ENCODE data around the gene MYO16. TPM values are rescaled to one million over a fixed set of nuclear protein-coding genes. Genes with fewer than 3 reads are reported as not detected.

The MYO16 gene
- total RNA-seq, 1 donor from 2014 or later, result 2.9 TPM

GRCh38 chr13:108662528-108662927 is 33.1 kb downstream of the MYO16 start:
- no peak for DNase-seq (ENCODE audit: low spot score)

DNA sequence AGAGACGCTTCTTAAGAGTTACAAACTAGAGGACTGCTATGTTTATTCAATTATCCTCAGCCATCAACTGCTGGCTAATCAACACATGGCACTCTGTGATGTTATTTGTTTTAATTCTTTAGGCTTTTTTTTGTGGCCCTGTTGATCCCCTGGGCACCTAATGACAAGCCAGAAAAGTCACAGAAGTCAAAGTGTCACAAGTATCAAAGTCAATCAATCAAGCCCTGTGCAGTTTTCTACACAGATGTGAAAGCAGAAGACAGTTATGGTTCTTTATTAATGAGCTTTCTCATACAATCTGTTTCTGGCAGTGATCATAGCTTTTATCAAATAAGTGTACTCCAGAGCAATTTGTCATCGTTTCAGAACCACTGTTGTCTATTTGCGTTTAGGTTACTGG is 34.3 kb downstream of the MYO16 start:
- no peak for DNase-seq (ENCODE audit: low spot score)

DNA sequence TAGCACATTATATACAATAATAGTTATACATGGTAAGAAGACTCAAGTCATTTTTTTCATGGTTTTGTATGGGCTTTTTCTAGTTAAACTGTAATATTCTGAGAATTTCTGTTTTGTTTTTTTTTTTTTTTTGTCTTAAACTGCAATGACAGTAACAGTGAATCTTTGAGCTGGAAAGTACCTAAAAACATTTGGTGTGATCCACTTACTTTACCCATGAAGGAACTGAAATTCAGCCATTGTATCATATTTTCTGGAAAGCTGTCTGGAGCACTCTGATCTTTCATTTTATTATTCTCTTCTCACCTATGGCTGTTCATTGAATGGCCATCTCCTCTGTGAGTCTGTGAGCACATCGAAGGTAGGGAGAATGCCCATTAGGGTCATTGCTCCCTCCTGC is 37.8 kb downstream of the MYO16 start:
- DNase-seq (ENCODE audit: low spot score), result no peak

- no peak for DNase-seq (ENCODE audit: low spot score)
These were observed 40.0 kb downstream of the MYO16 start for GRCh38 chr13:108669381-108669780.

DNA sequence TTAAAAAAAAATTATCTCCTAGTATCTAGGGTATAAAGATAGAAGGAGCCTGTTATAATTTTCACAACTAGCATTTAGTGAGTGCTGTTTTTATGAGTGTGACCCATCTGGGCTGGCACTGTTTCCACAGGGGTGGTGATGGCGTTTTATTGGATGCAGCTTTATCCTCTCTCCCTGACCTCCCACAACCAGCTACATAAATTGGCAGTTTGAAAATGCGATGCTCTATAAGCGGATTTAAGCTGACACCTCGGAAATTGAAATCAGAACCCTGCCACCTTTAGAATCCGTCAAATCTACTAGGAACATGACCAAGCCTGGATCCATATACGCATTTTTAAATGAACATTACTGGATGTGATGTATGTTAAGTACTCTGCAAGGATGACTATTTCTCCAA is 44.9 kb downstream of the MYO16 start:
- no peak for DNase-seq (ENCODE audit: low spot score)

DNA sequence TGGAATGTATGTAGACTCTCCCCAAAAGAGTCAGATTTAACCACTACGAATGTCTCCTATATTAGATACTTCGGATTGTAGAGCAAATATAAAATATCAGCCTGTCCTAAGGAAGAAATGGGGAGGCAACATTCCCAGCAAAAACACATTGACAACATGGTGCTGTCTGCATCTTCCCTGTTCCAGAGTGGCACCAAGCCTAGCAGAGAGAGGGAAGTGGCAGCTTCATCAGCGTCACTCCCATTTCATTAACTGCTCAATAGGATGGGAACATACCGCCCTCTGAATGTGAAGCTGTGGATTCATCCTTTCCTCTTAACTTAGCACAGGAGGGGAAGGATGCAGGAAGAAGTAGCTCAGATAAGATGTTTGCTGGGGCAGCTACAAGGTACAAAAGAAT is 45.4 kb downstream of the MYO16 start:
- DNase-seq (ENCODE audit: low spot score), result no peak

DNA sequence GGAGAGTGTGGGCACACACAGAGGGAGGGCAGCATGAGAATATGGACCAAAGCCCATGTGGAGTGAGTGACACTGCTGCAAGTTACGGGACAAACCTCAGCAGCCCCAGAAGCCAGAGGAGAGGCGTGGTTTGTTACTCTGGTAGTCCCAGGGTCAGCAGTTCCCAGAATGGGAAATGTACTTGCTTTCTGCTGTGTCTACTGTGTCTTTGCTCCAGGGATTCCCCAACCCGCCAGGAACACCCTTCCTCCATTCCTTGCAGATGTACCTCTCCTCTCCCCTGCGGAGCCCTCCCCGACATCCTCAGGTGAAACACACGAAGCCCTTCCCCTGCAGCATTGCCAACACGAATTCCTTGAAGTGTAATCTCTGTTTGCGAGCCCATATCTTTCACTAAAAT is 47.2 kb downstream of the MYO16 start:
- DNase-seq (ENCODE audit: low spot score), result no peak

DNA sequence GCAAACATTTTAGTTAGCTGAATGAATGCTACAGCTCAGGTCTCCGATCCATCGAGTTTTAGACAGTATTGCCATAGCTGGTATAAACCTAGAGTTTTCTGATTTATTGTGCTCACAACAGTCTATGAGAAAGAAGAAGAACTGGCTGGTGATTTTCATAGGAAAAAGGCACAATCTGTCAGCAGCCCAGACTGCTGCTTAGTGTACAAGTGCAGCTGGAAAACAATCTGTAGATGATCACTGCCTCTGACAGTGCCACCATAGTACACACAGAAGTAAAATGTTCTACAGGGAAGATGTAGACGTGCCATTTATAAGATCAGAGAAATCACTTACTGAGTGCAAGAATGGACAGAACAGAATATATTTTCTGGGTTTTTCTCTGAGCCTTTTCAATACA is 48.4 kb downstream of the MYO16 start:
- DNase-seq (ENCODE audit: low spot score), result no peak

GRCh38 chr13:108680011-108680410 is 50.6 kb downstream of the MYO16 start:
- no peak for DNase-seq (ENCODE audit: low spot score)

DNA sequence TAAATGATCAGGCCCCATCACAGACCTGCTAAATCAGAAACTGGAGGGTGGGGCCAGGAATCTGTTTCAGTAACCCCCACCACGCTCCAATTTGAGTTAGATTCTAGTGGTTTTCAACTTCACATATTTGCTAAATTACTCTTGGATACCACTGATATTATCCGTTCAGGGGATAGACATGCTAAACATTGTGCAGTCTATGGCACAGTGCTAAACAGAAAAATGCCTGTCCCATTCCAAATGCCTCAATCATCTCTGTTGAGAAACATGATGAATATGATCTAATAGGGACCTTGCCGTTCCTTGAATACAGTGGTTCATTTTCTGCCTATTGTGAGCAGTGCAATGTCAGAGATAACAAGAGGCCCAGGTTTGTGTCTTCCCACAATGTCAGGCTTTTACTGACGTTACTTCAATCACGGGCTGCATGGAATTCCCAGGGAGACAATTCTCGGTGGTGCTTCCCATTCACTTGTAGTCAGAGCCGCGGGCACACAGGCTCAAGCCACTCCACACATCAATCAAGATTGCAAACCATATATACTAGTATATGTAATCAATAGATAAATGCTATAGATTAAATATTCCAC is 52.7 kb downstream of the MYO16 start:
- DNase-seq (ENCODE audit: low spot score), result no peak

DNA sequence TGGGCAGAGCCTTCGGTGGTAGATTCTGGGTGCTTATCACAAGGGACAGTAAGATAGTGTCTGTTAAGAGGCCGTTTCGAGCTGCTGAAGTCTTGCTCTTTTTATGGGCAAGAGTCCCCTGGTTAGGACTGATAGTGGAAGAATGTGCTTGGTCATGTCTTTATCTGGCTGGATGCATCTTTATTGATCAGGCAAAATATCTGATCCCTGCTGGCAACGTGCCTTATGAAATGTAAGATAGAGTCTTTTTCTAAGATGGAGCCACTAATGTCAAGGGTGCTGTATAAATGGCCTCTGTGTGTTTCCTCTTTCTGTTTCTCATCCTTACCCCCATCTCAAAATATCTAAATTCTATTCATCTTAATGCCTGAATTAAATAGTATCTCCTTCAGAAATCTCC is 53.3 kb downstream of the MYO16 start:
- no peak for DNase-seq (ENCODE audit: low spot score)

GRCh38 chr13:108686027-108686426 is 56.6 kb downstream of the MYO16 start:
- DNase-seq (ENCODE audit: low spot score), result no peak

- no peak for DNase-seq (ENCODE audit: low spot score)
These were observed 61.3 kb downstream of the MYO16 start for GRCh38 chr13:108690726-108691125.

DNA sequence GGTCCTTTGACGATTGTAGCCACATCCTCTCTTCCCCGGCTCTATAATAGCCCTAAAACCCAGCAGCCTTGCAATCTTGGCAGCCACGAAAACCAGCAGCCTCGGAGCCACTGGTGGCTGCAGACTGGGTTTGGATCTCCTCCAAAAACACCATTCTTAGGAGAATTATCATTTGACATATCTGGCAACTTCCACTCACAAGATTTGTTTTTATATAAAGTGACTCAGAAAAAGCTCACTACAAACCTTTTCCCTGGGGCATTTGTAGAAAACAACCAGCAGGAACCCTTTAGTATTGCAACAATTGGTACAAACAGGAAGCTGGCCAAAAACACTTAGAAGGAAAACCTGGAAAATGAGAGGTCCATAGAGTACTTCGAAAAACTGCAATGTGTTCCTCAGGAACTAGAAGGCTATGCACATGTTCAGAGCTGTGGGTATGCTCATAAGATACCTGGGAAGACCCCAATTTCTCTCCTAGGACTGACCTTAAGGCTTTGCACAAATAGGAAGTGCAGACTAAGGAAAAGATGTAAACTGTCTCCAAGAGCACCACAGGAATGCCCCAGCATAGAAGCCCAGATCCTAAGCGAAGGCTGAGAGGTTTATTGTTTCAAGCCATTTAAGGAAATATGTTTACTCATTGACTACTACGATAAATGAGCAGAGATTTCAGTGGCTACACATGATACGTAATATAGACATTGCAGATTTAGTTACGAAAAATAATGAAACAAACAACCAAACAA is 71.2 kb downstream of the MYO16 start:
- no peak for DNase-seq (ENCODE audit: low spot score)

DNA sequence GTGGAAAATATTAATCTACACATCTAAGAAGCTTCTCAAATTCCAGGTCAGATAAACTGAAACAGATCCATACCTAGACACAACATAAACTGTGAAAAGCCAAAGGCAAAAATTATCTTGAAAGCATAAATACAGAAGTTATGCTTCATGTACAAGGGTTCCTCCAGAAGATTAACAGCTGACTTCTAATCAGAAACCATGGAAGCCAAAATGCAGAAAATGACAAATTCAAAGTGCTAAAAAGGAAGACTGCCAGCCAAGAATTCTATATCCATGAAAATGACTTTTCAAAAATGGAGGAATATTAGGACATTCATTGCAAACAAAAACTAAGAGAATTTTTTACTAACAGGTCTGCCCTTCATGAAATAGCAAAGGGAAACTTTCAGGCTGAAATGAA is 72.8 kb downstream of the MYO16 start:
- DNase-seq (ENCODE audit: low spot score), result no peak

DNA sequence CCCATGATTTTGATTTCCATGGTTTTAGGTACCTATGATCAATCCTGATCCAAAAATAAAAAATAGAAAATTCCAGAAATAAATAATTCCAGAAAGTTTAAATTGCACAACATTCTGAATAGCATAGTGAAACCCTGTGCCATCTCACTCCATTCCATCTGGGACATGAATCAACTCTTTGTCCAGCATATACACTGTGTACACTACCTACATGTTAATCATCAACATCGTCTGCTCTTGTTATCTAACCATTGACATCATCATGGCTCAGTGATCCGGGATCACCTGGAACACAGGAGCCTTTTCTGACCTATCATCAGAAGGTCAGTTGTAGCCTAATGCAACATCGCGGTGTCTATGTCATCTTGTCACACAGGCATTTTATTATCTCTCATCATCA is 75.6 kb downstream of the MYO16 start:
- DNase-seq (ENCODE audit: low spot score), result no peak

DNA sequence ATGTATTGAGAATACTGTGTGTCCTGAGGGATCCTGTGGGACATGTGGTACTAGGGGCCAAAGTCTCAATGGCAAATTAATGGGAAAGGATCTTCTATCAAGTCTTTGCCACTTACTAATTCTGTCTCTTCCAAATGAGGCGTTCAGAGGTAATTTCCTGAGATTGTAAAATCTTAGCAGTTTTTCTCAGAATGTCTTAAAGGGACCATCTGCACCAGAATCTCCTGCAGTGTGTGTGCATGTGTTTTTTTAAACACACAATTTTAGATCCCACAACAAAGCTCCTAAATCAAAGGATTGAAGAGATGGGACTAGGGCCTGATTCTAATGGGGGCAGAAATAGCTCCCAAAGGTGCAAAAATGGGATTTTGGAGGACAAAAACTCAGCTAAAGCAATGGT is 78.2 kb downstream of the MYO16 start:
- DNase-seq (ENCODE audit: low spot score), result no peak

DNA sequence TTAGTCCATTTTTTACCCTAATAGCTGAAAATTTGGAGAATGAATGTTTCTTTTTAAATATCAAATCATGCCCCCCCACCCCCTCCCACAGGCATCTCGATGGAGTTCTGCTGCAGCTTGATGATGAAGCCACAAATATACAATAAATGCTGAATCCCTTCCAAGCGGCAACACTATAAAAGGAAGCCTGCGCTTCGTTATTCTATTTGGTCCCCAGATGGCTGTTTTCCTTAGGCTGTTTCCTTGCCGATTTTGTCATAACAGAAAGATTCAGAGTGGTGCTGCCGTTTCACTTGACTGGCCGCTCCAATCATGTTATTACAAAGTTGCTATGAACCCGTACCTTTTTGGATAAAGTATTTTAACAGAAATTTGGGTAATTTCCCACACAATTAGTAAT is 79.5 kb downstream of the MYO16 start:
- no peak for DNase-seq (ENCODE audit: low spot score)

DNA sequence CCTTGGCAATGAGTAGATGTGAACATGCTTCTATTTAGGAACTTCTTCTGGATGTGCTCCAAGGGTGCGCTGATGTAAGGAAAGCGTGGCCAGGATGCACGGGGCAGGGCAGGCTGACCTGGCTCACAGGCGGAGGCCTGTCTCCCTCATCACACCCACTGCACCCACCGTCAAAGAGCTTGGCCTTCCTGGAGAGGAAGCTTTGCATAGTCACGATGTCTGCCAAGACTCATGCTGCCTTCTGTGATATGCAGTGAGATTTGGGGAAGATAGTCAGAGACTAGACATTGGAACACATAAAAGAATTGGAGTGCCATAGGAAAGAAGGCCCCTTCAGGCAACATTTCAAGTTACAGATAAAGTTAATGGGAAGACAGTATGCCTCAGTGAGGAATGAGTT is 82.0 kb downstream of the MYO16 start:
- DNase-seq (ENCODE audit: low spot score), result no peak

DNA sequence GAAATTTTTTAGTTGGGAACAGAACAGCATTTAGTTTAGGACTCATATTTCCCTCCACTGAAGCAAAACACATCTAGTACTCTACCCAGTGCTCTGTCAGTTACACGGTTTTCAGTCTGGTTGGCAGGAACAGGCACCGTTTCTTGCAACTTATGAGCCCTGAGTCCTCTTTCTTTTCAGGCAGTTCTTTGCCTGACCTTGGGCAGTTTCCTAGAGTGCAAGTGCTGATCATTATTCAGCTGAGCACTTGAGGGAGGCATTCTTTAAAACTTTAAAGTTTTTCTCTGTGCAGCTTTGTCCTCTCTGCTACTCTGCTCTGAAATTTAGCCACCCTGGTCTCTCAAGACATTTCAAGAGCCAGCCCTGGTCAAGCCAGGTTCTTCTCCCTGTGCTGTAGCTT is 96.1 kb downstream of the MYO16 start:
- DNase-seq (ENCODE audit: low spot score), result no peak

DNA sequence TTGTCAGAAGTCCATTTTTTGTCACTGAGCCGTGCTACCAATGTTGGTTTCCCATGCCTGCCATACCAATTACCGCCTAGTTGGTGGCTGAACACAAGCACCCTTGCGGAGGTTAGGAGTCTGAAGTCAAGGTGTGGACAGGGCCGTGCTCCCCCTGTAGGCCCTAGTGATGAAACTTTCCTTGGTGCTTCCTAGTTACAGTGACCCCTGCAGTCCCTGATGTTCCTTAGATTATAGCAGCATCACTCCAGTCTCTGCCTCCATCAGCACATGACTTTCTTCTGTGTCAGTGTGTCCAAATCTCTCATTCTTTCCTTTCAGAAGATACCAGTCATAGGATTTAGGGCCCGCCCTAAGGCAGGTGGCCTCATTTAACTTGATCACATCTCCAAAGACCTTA is 99.0 kb downstream of the MYO16 start:
- no peak for DNase-seq (ENCODE audit: low spot score)

GRCh38 chr13:108733022-108733560 is 103.7 kb downstream of the MYO16 start:
- no peak for DNase-seq (ENCODE audit: low spot score)

GRCh38 chr13:108734676-108735075 is 105.3 kb downstream of the MYO16 start:
- DNase-seq (ENCODE audit: low spot score), result no peak

DNA sequence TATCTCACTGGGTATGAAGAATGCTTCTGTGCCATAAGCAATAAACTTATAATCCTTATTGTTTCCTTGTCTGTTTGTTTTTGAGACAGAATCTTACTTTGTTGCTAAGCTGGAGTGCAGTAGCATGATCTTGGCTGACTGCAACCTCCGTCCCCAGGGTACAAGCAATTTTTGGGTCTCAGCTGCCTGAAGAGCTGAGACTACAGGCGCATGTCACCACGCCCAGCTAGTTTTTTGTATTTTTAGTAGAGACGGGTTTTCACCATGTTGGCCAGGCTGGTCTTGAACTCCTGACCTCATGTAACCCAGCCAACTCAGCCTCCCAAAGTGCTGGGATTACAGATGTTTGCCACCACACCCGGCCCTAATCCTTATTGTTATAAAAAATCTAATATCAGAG is 112.5 kb downstream of the MYO16 start:
- DNase-seq (ENCODE audit: low spot score), result no peak

Measured in umbilical cord (tissue), 2 donors.